ENCODE results near the gene PTPRN2. TPM values are rescaled to one million over a fixed set of nuclear protein-coding genes. Genes with fewer than 3 reads are reported as not detected.

Gene PTPRN2
- total and polyA plus RNA-seq, 2 of the 13 experiments (the other 11 are each of a cell fraction or from before 2014, with no cell fraction given), result 2.5 to 24.2 TPM

DNA sequence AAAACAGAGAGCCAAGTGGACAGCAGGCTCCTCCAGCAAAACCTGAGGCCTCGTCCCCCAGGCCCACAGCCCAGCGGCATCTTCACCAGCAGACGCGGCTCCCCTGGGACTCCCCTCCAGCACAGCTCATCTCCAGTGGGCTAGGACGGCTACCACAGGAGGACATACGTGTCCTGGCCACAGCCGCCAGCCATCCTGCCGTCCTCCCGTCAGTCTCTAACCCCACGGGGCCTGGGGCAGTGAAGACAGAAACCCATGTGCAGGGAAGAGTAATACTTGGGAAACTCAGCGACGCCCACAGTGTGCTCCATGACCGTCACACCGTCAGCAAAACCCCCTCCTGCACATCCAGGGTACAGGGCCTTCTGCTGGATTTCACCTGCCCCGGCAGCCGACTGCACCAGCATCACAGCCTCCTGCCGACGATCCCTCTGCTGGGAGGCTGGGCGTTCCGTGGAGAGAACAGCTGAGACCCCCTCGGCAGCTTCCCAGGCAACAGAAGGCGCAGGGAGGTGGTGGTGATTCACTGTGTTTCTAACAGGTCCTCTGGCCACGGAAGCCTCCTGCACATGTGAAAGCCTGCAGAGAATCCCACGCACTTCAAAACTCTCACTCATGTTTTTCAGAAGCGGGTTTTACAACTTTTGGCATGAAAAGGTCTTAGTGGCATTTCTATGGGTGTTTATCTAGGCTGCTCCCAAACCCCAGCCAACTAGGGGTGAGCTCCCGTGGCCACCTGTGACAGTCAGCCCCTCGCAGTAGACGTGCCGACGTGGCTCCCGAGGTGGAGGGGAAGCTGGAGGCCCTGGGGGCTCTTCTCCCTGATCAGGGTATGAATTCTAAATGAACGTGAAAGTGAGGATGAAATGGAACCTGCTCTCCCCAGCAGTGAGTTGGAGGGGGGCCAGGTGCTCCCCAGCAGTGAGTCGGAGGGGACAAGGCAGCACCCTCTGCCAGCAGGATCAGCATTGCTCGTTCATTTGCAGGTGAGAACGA lies 513.5 kb downstream of the PTPRN2 start:
- no peaks in the 10 kb centered on the region for H4K20me1 ChIP-seq (ENCODE audit: insufficient read depth, low read length)
- no peaks in the 10 kb centered on the region for H3K27me3 ChIP-seq (ENCODE audit: control insufficient read depth in 1 of 2, insufficient read depth in 2 of 2, low read length in 2 of 2)
- H3K36me3 ChIP-seq (replicated peaks in 1 of 2; ENCODE audit: control insufficient read depth in 1 of 2, insufficient read depth in 2 of 2, low read length in 2 of 2), result no peaks in the 10 kb centered on the region
- no peak for ATAC-seq
- no peak overlapping the region for H3K4me3 ChIP-seq (replicated peaks in 1 of 3; ENCODE audit: insufficient read depth in 1 of 3, low read depth in 2 of 3, low read length in 3 of 3)
- no peak for TF ChIP-seq AKAP8 (CRISPR knock-in tag; IDR thresholded peaks at IDR 0.05)
- TF ChIP-seq ZNF451 (CRISPR knock-in tag; IDR thresholded peaks at IDR 0.05), result no peak
- no peak for TF ChIP-seq ZNF503 (CRISPR knock-in tag; IDR thresholded peaks at IDR 0.05)
- no peak for TF ChIP-seq ZBTB1 (CRISPR knock-in tag; IDR thresholded peaks at IDR 0.05; ENCODE audit: borderline replicate concordance)
- TF ChIP-seq ETV5 (CRISPR knock-in tag; IDR thresholded peaks at IDR 0.05; ENCODE audit: borderline replicate concordance), result no peak
- TF ChIP-seq ZNF205 (CRISPR knock-in tag; IDR thresholded peaks at IDR 0.05), result no peak
- no peak for TF ChIP-seq ISL2 (CRISPR knock-in tag; IDR thresholded peaks at IDR 0.05)
- no peak for TF ChIP-seq NFRKB (IDR thresholded peaks at IDR 0.05)
- TF ChIP-seq, protein P1, sequence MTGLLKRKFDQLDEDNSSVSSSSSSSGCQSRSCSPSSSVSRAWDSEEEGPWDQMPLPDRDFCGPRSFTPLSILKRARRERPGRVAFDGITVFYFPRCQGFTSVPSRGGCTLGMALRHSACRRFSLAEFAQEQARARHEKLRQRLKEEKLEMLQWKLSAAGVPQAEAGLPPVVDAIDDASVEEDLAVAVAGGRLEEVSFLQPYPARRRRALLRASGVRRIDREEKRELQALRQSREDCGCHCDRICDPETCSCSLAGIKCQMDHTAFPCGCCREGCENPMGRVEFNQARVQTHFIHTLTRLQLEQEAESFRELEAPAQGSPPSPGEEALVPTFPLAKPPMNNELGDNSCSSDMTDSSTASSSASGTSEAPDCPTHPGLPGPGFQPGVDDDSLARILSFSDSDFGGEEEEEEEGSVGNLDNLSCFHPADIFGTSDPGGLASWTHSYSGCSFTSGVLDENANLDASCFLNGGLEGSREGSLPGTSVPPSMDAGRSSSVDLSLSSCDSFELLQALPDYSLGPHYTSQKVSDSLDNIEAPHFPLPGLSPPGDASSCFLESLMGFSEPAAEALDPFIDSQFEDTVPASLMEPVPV (CRISPR knock-in tag; IDR thresholded peaks at IDR 0.05), result no peak
- no peak for TF ChIP-seq ZNF468 (CRISPR knock-in tag; IDR thresholded peaks at IDR 0.05)
- no peak for TF ChIP-seq ZNF567 (CRISPR knock-in tag; IDR thresholded peaks at IDR 0.05; ENCODE audit: borderline replicate concordance)
- TF ChIP-seq, protein P2, sequence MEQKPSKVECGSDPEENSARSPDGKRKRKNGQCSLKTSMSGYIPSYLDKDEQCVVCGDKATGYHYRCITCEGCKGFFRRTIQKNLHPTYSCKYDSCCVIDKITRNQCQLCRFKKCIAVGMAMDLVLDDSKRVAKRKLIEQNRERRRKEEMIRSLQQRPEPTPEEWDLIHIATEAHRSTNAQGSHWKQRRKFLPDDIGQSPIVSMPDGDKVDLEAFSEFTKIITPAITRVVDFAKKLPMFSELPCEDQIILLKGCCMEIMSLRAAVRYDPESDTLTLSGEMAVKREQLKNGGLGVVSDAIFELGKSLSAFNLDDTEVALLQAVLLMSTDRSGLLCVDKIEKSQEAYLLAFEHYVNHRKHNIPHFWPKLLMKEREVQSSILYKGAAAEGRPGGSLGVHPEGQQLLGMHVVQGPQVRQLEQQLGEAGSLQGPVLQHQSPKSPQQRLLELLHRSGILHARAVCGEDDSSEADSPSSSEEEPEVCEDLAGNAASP (CRISPR knock-in tag; IDR thresholded peaks at IDR 0.05; ENCODE audit: borderline replicate concordance), result no peak
- no peak for TF ChIP-seq NFIB (CRISPR knock-in tag; IDR thresholded peaks at IDR 0.05; ENCODE audit: borderline replicate concordance)
- TF ChIP-seq MED13 (CRISPR knock-in tag; IDR thresholded peaks at IDR 0.05), result no peak
- TF ChIP-seq NFE2L2 (IDR thresholded peaks at IDR 0.05; ENCODE audit: low read length), result no peak
- TF ChIP-seq ZNF33A (CRISPR knock-in tag; IDR thresholded peaks at IDR 0.05; ENCODE audit: borderline replicate concordance), result no peak
- 93% methylated on average over 24 of the region's 35 CpGs for WGBS (ENCODE audit: low lambda C conversion rate)
- intact Hi-C loops (cut with micrococcal nuclease; ENCODE audit: unreplicated experiment) (no loop called here), in situ Hi-C loops (cut with HindIII; ENCODE audit: extremely low pct_ligation_motif_present, low pct_unique_long_range_greater_than_20kb) (loop anchor here (25.0 kb wide), 1 partner anchor 288 kb away; no protein-coding TSS in a partner anchor)
- no peaks in the 10 kb centered on the region for H3K4me1 ChIP-seq (ENCODE audit: insufficient read depth, low read length)
- H3K4me2 ChIP-seq (ENCODE audit: low read depth, low read length), result no peak overlapping the region
- ChIA-PET POLR2A (no interaction called here), CTCF (ENCODE audit: low intra/inter-chr PET ratio, low total read pairs) (no interaction called here)
- FAIRE-seq, result no peak
- no peak overlapping the region for H3K9ac ChIP-seq (ENCODE audit: insufficient read depth, low read depth, low read length)
- H3K79me2 ChIP-seq (ENCODE audit: insufficient read depth, low read length), result no peaks in the 10 kb centered on the region
- H3K9me3 ChIP-seq (ENCODE audit: low read length), result no peaks in the 10 kb centered on the region
- DNase-seq (ENCODE audit: low spot score), result no peak
- no peak overlapping the region for H2AFZ ChIP-seq (ENCODE audit: low read length)
- no TSS peak for BruUV-seq (replicated peaks)
- no peak overlapping the region for H3K27ac ChIP-seq (ENCODE audit: extremely low read length, insufficient read depth, low read length)
